ENCODE data around the gene KRTAP5-6.

KRTAP5-6 gene

GRCh38 chr11:1731451-1732059 is 34.6 kb downstream of the KRTAP5-6 start:
- DNase-seq (ENCODE audit: insufficient read length, low spot score) = no peak
- FAIRE-seq = no peak

GRCh38 chr11:1732418-1733008 is 35.5 kb downstream of the KRTAP5-6 start:
- no peak for DNase-seq (ENCODE audit: insufficient read length, low spot score)
- no peak for FAIRE-seq

- DNase-seq (ENCODE audit: insufficient read length, low spot score) (no peak), FAIRE-seq (no peak)
Measured at GRCh38 chr11:1733009-1733715, 36.2 kb downstream of the KRTAP5-6 start.

GRCh38 chr11:1733716-1734640 is 37.0 kb downstream of the KRTAP5-6 start:
- DNase-seq (ENCODE audit: insufficient read length, low spot score) (no peak), FAIRE-seq (no peak)

- DNase-seq (ENCODE audit: insufficient read length, low spot score) = no peak
- FAIRE-seq = no peak
Measured at GRCh38 chr11:1734641-1735081, 37.7 kb downstream of the KRTAP5-6 start.

- FAIRE-seq (no peak), DNase-seq (ENCODE audit: insufficient read length, low spot score) (no peak)
Measured at GRCh38 chr11:1735271-1735670, 38.3 kb downstream of the KRTAP5-6 start.

GRCh38 chr11:1736447-1736992 is 39.5 kb downstream of the KRTAP5-6 start:
- no peak for FAIRE-seq
- no peak for DNase-seq (ENCODE audit: insufficient read length, low spot score)

GRCh38 chr11:1737080-1737757 is 40.2 kb downstream of the KRTAP5-6 start:
- FAIRE-seq = no peak

GRCh38 chr11:1738380-1738779 is 41.4 kb downstream of the KRTAP5-6 start:
- DNase-seq (ENCODE audit: insufficient read length, low spot score) (no peak), FAIRE-seq (no peak)

More at GRCh38 chr11:1737080-1737757, 40.2 kb downstream of the KRTAP5-6 start:
- no peak for DNase-seq (ENCODE audit: insufficient read length, low spot score)

- DNase-seq (ENCODE audit: insufficient read length, low spot score) (no peak), FAIRE-seq (no peak)
Measured at GRCh38 chr11:1739576-1739975, 42.6 kb downstream of the KRTAP5-6 start.

GRCh38 chr11:1740786-1741530 is 44.0 kb downstream of the KRTAP5-6 start:
- FAIRE-seq (no peak), DNase-seq (ENCODE audit: insufficient read length, low spot score) (no peak)

- DNase-seq (ENCODE audit: insufficient read length, low spot score) (no peak), FAIRE-seq (no peak)
Measured at GRCh38 chr11:1741741-1742140, 44.7 kb downstream of the KRTAP5-6 start.

GRCh38 chr11:1742371-1742770 is 45.4 kb downstream of the KRTAP5-6 start:
- DNase-seq (ENCODE audit: insufficient read length, low spot score) (no peak), FAIRE-seq (no peak)

- FAIRE-seq = peak; percentile 96
- no peak for DNase-seq (ENCODE audit: insufficient read length, low spot score)
Measured at GRCh38 chr11:1742869-1743584, 46.0 kb downstream of the KRTAP5-6 start.

- no peak for FAIRE-seq
- no peak for DNase-seq (ENCODE audit: insufficient read length, low spot score)
Measured at GRCh38 chr11:1743585-1744136, 46.7 kb downstream of the KRTAP5-6 start.

GRCh38 chr11:1744137-1744886 is 47.3 kb downstream of the KRTAP5-6 start:
- DNase-seq (ENCODE audit: insufficient read length, low spot score) = no peak
- FAIRE-seq = no peak

- no peak for DNase-seq (ENCODE audit: insufficient read length, low spot score)
- peak; percentile 99 for FAIRE-seq
Measured at GRCh38 chr11:1744891-1745700, 48.1 kb downstream of the KRTAP5-6 start.

All from HTR-8/SVneo (cell line).